HG03457 (cell line): ENCODE measurements around the gene ZNF174.

Source experiments
- ATAC-seq: cut with Tn5 transposase; IDR thresholded peaks from one replicate; pipeline ENCODE4 v1.9.1; 2021; ENCODE audit warnings: moderate number of reproducible peaks; ENCODE audit not compliant: unreplicated experiment

The ZNF174 gene

DNA sequence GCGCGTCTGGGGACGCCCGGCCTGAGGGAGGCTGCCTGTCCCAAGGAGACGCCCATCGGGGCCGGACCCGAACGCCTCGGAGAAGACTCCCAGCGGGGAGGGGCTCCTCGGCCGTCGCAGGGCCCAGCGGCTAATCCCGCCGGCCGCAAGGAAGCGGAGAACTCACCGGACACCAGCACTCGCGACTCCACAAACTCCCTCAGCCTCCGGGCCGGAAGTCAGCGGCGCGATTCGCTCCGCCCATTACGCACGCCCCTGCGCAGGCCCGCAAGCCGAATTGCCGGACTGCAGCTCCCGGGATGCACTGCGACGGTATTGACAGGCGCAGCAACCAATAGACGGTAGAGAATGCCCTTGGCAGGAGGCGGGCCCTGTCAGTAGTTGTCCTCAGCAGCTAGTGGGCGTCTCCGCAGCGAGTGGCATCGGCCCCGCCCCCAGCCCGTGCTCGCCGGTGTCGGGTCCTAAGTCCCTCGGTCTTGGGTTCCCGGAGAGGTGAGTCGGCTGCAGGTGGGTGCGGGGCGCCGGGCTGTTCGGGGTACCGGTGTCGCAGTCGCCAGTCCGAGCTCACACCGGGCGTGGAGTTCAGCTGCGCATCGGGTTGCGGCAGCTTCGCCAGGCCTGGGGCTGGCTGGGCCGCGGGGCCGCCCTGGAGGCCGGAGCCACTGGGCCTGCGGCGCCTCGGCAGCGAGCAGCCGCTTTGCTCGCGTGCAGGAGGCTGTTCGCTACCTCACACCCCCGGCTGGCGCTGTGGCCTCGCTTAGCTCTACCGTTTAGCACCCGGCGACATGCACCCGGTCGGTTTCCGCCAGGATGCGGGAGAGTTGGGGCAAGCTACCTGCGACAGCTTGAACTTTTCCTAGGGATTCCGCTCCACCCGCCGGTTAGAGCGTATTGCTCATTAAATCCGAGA lies at the start of gene ZNF174, which contains the start of gene ZSCAN32:
Gene ZNF174, plus strand, starts transcription at position 437 of the 910 bp plus-strand sequence. CDS start 790 bp downstream, outside the sequence.
Gene ZSCAN32, minus strand, starts transcription at position 226 of the 910 bp plus-strand sequence. CDS start 3,447 bp downstream, outside the sequence.
- peak; percentile 88 for ATAC-seq

DNA sequence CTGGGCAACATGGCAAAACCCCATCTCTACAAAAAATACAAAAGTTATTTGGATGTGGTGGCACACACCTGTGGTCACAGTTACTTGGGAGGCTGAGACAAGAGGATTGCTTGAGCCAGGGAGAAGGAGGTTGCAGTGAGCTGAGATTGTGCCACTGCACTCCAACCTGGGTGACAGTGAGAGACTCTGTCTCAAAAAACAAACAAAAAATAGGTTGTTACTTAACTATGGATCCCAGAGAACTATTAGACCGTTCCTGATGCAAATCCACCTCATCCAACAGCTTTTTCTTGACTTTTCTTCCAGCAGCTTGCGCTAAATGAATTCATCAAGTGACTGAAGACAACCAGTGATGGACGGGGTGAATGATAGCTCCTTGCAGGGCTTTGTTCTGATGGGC lies 45.4 kb upstream of the ZNF174 start, which contains the start of gene OR2C1:
Gene OR2C1, plus strand, starts transcription at position 301 of the 400 bp plus-strand sequence. Its CDS starts 52 bp downstream, at position 353.
- ATAC-seq: no peak

DNA sequence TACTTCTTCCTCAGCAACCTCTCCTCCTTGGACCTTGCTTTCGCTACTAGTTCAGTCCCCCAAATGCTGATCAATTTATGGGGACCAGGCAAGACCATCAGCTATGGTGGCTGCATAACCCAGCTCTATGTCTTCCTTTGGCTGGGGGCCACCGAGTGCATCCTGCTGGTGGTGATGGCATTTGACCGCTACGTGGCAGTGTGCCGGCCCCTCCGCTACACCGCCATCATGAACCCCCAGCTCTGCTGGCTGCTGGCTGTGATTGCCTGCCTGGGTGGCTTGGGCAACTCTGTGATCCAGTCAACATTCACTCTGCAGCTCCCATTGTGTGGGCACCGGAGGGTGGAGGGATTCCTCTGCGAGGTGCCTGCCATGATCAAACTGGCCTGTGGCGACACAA lies 44.9 kb upstream of the ZNF174 start:
- ATAC-seq: no peak

DNA sequence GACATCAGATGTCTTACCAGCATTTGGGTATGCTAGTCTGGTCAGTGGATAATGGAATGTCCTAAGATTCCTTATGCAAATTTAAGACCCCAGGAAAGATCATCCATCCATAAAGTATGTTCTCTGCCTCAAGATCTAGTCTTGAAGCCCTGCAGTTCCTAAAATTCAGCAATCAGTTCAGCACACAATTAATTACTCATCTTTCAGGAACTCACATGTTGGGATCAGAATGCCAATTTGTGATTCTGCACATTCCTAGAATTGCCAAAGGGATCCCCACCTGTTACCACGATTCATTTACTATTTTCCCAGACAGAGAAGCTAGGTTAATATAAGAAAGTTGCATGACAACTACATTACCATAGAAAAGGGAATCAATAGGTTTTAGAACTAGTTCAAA lies 42.1 kb upstream of the ZNF174 start:
- no peak for ATAC-seq

DNA sequence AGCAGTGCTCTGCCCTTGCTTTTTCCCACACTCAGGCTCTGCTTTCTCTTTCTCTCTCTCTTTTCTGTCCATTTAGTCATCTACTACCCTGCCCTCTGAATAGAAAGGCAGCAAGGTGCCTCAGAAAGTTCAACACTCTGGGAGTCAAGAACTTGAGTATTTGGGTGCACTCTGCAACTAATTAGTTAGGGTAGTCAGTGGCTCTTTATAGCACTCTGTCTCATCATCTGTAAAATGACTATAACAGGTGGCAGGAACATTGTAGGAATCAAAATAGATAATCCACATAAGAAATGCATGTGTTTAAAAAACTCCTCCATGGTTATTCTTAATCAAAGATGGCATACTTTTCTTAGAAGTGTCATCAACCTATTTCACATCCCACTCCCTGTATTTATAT lies 38.1 kb upstream of the ZNF174 start:
- ATAC-seq: no peak

DNA sequence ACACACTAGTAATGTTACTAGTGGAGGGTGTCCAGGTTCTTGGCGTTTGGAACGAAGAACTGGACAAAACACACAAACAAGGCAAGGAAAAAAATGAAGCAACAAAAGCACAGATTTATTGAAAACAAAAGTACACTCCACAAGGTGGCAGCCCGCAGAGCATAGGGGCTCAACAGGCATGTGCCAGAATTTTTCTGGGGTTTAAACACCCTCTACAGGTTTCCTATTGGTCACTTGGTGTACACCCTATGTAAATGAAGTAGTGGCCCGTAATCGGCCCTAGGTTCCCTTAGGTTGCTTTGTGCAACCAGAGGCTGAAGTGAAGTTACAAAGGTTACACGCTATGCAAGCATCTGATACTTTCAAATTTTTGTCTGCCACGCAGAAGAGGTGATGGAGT lies 37.2 kb upstream of the ZNF174 start:
- ATAC-seq: no peak

DNA sequence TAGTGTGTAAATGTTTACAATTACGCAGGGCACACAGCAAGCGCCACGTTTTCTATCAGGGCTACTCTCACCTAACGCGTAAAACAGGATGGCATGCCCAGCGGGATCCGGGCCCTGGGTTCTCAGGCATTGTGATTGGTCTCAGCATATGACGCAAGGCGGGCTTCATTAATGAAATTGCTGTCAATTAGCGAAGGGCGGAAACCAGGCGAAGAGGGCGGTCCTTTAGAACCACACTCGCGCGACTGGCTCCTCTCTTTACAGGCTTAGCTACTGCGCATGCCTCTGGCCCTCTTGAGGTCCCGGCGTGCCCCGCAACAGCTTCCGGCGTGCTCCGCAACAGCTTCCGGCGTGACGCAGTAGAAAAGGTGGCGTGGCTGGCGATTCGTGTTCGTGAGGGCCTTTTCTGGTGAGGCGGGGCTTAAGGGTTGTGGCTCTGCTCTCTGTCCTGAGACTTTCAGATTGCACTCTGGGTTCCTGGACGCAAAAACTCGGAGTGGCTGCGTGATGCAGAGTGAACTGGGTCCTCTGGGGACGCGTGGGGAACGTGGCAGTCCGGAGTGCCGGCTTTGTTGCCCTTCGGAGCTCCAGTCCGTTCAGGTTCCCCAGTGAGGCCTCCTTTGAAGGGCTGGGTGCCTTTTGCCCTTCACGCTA lies 36.1 kb upstream of the ZNF174 start:
- no peak for ATAC-seq

DNA sequence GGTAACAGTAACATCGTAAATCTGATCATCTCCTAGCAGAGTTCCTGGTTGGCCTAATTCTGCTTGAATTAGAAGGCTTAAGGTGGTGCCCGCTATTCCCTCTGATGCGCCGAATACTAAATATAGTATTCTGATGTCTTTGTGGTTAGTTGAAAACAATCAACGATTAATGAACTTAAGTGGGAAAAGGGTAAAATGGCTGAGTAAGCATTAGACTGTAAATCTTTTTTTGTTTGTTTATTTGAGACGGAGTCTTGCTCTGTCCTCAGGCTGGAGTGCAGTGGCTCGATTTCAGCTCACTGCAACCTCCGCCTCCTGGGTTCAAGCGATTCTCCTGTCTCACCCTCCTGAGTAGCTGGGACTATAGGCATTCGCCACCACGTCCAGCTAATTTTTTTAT lies 31.9 kb upstream of the ZNF174 start:
- ATAC-seq: no peak

DNA sequence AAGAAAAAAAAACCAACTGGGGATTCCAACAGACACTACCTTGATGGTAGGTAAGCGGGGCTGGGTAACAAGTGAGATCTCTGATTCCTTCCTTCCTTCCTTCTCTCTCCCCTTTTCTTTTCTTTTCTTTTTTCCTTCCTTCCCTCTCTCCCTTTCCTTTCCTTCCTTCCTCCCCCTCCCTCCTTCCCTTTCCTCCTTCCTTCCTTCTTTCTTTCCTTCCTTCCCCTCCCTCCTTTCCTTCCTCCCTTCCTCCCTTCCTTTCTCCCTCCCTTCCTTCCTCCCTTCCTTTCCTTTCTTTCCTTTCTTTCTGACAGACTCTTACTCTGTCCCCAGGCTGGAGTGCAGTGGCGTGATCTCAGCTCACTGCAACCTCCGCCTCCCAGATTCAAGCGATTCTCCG lies 25.3 kb upstream of the ZNF174 start:
- ATAC-seq: no peak

DNA sequence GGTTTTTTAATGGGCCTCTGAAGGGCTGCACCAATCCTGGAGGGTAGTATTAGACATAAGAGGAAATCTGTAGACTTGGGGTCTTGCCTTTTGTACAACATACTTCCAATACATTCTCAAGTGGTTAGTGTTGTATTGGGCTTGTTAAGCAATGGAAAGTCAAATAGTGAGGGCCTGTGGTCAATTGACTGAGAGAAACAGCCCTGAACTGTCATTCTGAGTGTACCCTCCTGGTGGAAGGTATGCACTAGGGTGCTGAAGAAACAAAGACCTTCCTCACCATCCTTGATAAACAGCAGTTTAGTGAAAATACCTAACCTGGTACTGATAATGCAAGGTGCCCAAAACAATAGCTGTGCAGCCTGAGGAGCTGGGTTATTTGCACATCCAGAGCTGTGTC lies 23.1 kb upstream of the ZNF174 start:
- ATAC-seq: no peak

DNA sequence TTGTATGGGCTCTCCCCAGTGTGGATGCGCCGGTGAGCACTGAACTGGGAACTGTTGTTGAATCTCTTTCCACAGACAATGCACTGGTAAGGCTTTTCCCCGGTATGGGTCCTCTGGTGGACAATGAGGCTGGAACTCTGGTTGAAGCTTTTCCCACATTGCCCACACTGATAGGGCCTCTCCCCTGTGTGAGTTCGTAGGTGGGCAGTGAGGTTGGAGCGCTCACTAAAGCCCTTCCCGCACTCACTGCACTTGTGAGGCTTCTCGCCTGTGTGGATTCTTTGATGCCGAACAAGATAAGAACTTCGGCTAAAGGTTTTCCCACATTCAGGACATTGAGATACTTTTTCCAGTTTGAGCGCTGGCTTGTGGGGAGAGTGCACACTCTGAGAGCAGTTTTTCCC lies 18.0 kb upstream of the ZNF174 start:
- ATAC-seq: no peak

DNA sequence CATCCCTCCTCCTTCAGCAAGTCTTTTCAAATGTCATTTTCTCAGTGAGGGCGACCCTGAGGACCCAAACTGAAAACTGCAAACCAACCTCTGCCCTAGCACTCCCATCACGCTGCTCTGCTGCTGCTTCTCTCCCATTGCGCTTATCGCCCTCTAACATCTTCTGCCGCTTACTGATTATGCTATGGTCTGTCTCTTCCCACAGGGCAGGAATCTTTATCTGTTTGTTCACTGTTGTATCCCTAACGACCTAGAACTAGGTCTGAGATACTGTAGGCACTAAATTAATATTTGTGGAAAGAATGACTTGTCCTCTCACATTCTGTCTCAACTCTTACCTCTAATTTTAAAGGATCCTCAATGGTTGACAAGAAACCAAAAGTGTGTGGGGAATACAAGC lies 12.7 kb upstream of the ZNF174 start:
- no peak for ATAC-seq

DNA sequence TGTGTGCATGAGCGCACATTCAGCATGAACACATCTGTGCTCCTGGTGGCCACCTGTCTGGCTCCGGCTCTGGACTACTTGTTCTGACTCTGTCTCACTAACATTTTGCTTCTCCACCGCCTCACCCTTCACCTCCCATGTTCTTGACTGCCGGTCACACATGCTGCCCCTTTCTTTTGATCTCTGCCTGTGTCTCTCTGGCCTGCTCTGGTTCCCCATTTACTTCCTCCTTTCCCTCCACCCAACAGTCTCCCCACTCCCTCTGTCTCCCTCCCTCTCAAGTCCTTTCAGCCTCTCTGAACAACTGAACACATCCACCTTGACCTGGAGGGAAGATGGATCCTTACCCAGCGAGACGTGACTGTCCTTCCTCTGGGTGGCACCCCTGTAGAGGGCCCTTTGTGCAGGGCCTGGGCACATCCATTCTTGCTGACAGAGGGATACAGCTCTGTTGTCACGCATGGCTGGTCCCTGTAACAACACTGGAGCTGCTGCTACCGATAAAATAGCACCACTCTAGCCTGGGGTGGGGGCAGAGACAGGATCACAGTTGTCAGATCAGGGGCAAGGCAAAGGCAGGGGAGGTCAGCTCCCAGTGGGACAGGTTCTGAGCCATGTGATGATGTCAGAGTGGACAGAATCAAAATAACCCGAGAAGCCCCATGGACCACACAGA lies 11.2 kb upstream of the ZNF174 start:
- no peak for ATAC-seq

DNA sequence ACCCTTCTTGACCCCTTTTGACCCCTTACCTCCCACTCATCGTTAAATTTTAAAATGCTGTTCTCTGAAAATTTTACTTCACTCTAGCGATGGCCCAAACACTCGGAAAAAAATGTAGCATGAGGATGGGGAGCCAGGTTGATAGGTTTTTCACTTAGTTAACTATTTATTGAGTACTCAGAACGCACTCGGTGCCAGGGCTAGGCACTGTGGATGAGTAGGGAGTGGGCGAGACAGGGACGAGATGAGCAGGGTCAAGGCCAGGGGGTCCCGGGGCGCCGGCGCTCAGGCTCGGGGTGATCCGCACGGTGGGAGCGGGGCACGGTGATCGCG lies 603 bp upstream of the ZNF174 start:
- no peak for ATAC-seq

DNA sequence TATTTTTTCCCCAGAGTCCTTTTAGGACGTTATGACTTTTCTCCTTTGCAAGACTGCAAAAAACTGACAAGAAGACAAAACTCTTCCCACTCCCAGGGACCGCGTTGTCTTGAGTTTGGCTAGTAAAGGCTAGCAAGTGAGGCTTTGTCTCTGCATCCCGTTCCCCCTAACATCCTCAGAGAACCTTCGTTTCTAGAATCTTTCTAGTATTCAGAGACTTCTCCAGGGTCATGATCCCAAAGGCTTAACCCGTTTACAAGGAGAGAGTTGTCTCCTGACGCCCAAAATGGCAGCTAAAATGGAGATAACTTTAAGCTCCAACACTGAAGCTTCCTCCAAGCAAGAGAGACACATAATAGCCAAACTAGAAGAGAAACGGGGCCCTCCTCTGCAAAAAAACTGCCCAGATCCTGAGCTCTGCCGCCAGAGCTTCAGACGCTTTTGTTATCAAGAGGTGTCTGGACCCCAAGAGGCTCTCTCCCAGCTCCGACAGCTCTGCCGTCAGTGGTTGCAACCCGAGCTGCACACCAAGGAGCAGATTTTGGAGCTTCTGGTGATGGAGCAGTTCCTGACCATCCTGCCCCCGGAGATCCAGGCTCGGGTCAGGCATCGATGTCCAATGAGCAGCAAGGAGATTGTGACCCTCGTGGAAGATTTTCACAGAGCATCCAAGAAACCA lies 843 bp downstream of the ZNF174 start:
- no peak for ATAC-seq

DNA sequence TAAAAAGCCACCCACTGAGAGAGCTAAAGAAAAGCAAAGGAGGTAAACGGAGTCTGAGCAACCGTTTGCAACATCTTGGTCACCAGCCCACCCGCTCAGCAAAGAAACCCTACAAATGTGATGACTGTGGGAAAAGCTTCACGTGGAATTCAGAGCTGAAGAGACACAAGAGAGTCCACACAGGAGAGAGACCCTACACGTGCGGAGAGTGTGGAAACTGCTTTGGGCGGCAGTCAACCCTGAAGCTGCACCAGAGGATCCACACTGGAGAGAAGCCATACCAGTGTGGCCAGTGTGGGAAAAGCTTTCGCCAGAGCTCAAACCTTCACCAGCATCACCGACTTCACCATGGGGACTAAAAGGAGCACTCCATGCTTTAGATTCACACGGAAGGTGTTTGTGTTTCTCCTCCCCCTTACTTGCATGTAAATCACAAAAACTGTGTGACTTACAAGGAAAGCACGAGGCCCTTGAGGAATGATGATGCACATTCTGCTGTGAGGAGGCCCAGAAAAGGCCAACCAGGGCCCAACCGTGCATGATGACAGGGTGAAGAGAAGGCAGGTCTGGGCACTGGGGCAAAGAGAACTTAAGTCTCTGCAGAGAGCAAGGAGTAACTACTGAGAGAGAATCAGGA lies 7.7 kb downstream of the ZNF174 start:
- ATAC-seq: no peak

DNA sequence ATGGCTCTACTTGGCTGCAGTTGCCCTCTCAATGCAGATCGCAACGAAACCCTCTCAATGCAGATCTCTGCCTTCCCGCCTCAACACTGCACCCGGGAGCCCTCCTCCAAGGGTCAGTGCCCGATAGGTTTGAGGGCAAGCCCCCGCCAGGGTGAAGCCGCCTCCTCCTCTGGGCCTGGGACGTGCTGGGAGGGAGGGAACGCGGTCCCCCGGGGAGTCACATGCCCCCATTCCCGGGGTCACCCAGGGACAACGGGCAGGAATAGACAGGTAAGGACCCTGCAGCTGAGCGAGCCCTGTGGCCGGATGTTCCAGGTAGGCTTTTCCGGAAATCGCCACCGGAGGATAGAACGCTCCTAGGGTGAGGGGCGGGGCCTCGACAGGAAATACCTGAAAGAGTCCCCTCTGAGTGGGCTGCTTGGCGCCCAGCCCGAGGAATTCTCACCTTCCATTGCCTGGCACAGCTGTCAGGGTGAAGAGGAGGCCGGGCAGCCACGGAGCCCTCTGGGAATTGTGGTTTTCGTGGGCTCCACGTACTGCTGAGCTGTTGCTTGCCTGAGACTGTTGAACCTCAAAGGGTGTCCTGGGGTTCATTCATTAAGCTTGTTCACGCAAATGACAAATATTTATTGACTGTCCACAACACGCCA lies 12.8 kb downstream of the ZNF174 start:
- no peak for ATAC-seq

DNA sequence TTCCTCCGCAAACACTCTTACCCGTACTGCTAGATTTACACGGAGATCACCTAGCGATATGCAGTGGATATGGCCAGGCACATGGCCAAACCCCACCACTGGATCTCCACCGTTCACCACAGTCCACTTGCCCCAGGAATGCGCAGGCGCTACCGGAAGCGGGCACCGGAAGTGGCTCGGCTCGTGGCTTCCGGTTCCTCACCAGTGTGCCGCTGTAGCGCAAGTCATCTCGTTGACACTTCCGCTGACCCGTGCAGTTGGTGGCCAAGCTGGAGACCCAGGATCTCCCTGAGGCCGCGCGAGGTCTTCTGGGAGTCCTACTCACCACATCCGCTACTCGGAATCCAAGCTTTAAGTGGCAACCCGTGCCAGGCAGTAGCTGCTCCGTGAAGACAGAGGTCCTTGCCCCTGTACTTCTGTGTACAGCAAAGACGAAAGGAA lies 30.8 kb downstream of the ZNF174 start:
- no peak for ATAC-seq

DNA sequence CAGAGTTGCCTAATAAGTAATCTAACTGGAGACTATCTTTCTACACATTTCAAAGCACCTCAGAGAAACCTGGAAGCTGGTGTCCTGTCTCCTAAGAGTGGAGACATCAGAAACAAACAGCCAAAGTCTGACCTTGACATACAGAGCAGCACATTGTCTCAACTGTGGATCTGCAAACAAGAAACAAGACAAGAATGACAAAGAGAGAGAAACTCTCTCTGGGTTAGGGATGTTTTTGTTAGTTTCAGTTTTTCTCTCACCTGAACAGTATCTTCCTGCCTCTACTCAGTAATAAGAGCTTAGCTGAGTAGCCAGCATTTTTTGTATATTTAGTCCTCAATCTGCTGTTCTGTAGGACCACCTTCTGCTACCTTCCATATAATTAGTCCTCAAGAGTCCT lies 33.4 kb downstream of the ZNF174 start:
- no peak for ATAC-seq

DNA sequence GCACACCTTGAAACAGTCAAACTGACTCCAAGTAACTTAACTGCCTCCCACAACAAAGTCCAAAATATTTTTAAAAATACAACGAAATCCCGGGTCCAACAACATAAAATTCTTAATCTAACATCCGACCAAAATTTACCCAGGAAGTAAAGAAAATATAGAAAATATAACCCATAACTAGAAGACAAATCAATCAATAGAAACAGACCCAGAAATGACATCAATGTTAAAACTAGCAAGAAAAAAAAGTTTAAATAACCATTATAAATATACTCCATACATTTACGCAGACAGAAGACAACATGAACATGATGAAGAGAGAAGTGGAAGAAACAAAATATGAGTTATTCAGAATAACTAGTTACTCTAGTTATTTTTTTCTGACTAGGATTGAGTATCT lies 38.6 kb downstream of the ZNF174 start:
- ATAC-seq: no peak
